BJ (cell line): Measurements from ENCODE around the gene NANOS1. TPM values are rescaled to one million over a fixed set of nuclear protein-coding genes. Genes with fewer than 3 reads are reported as not detected.

Experiments
- CTCF ChIA-PET: fragments of 350-600 bp; formaldehyde crosslinking; extraction: SDS; loops from one replicate; lab custom pipeline; 2021; ENCODE audit warnings: antibody characterized with exemption, inconsistent platforms; lab: Yijun Ruan, JAX
- POLR2A ChIA-PET: fragments of 300-600 bp; sonication (Branson Sonifier 250); formaldehyde crosslinking; extraction: SDS; loops from one replicate; lab custom pipeline; 2021; ENCODE audit warnings: antibody characterized with exemption; lab: Charles Lee
- DNase-seq: peaks from one replicate; pipeline ENCODE4 v3.0.0-alpha.2; 2011; ENCODE audit warnings: low read depth
- H3K27me3 ChIP-seq: 2 replicates; pipeline ENCODE4 v1.6.0; 2011; ENCODE audit warnings: low read length; ENCODE audit not compliant: control insufficient read depth, insufficient read depth
- H3K36me3 ChIP-seq: 2 replicates; pipeline ENCODE4 v1.5.1; 2011; ENCODE audit warnings: low read length; ENCODE audit not compliant: control insufficient read depth, insufficient read depth
- H3K4me3 ChIP-seq: 2 replicates; pipeline ENCODE4 v1.5.1; 2011; ENCODE audit warnings: low read depth, mild to moderate bottlenecking, control low read depth, low read length
- polyA minus RNA-seq: library from RNA; depleted of rRNA, polyadenylated mRNA; stranded (reverse); fragments of >200 nt; gene quantifications from 2 replicates; pipeline ENCODE4 v1.2.3, GENCODE V29; 2011; rRNA and poly(A)+ RNA removed
- polyA plus RNA-seq: library from polyadenylated mRNA; depleted of rRNA; stranded (reverse); fragments of >200 nt; gene quantifications from 2 replicates; pipeline ENCODE4 v1.2.3, GENCODE V29; 2011; rRNA removed
- TF ChIP-seq, protein P1 (sequence below): IDR thresholded peaks from 2 replicates; pipeline ENCODE4 v1.5.1; 2011; ENCODE audit warnings: low read depth, mild to moderate bottlenecking, control low read depth, inconsistent platforms, low read length, moderate library complexity; ENCODE audit not compliant: insufficient read depth

The NANOS1 gene, protein sequence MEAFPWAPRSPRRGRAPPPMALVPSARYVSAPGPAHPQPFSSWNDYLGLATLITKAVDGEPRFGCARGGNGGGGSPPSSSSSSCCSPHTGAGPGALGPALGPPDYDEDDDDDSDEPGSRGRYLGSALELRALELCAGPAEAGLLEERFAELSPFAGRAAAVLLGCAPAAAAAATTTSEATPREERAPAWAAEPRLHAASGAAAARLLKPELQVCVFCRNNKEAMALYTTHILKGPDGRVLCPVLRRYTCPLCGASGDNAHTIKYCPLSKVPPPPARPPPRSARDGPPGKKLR
- polyA plus RNA-seq (0.29 and 0.39 TPM in 2 replicates), polyA minus RNA-seq (0.09 TPM in 1 of 2 replicates, not detected in the other)

DNA sequence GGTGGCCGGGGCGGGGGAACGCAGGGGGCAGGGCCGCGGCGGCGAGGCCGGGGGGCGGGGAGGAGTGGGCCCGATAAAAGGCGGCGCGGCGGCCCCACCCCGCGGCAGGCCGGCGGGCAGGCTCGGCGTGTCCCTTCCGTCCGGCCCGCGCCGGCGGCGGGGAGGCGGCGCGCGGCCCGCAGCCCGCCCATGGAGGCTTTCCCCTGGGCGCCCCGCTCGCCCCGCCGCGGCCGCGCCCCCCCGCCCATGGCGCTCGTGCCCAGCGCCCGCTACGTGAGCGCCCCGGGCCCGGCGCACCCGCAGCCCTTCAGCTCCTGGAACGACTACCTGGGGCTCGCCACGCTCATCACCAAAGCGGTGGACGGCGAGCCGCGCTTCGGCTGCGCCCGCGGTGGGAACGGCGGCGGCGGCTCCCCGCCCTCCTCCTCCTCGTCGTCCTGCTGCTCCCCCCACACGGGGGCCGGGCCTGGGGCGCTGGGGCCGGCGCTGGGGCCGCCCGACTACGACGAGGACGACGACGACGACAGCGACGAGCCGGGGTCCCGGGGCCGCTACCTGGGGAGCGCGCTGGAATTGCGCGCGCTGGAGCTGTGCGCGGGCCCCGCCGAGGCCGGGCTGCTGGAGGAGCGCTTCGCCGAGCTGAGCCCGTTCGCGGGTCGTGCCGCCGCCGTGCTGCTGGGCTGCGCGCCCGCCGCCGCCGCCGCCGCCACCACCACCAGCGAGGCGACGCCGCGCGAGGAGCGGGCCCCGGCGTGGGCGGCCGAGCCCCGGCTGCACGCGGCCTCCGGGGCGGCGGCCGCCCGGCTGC, at the start of gene NANOS1:
Gene NANOS1 (plus strand): TSS at position 102 of the 808 bp plus-strand sequence. CDS start 88 bp downstream, at position 190.
- ChIA-PET POLR2A (no interaction called here), CTCF (interaction anchor here (1.5 kb wide), 1 partner anchor 28 kb away, joined by 3 read pairs; no protein-coding TSS in a partner anchor)
- TF ChIP-seq, protein P1, sequence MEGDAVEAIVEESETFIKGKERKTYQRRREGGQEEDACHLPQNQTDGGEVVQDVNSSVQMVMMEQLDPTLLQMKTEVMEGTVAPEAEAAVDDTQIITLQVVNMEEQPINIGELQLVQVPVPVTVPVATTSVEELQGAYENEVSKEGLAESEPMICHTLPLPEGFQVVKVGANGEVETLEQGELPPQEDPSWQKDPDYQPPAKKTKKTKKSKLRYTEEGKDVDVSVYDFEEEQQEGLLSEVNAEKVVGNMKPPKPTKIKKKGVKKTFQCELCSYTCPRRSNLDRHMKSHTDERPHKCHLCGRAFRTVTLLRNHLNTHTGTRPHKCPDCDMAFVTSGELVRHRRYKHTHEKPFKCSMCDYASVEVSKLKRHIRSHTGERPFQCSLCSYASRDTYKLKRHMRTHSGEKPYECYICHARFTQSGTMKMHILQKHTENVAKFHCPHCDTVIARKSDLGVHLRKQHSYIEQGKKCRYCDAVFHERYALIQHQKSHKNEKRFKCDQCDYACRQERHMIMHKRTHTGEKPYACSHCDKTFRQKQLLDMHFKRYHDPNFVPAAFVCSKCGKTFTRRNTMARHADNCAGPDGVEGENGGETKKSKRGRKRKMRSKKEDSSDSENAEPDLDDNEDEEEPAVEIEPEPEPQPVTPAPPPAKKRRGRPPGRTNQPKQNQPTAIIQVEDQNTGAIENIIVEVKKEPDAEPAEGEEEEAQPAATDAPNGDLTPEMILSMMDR, result no peak
- Histone ChIP-seq H3K27me3 (0 out of 2 replicates have a peak, but pooled peaks cover 1% of the 10 kb centered on the region), H3K36me3 (0 out of 2 replicates have a peak, but pooled peaks cover 3% of the 10 kb centered on the region), H3K4me3 (peak within 1 kb of the TSS; percentile 50)
- DNase-seq, result no peak

DNA sequence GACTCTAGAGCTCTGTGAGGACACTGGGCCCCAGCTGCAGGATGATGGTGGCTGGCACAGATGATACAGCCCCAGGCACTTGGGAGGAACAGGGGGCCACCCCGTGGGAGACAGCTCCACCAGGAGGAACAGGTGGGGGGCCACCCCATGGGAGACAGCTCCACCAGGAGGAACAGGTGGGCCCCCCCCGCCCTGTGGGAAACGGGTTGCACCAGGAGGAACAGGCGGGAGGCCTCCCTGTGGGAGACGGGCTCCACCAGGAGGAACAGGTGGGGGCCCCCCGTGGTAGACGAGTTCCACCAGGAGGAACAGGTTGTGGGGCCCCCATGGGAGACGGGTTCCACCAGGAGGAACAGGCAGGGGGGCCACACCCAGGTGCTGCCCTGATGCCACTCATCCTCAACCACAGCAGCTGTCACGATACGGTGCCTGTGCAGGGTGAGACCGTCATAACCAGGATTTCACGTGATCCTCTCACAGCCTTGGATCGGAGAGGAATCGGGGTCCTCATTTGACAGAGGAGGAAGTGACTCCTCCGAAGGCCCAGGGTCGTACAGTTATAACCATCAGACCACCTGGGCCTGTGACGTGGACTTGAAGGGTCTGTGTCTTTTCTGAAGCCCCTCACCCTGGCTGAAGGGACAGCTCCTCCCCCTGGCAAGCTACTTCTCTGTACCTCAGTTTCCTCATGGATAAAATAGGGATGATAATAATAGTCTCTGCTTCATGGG, 49.2 kb upstream of the NANOS1 start:
- POLR2A ChIA-PET, result no interaction called here
- CTCF ChIA-PET, result no interaction called here
- no peak overlapping the region for H3K4me3 ChIP-seq

DNA sequence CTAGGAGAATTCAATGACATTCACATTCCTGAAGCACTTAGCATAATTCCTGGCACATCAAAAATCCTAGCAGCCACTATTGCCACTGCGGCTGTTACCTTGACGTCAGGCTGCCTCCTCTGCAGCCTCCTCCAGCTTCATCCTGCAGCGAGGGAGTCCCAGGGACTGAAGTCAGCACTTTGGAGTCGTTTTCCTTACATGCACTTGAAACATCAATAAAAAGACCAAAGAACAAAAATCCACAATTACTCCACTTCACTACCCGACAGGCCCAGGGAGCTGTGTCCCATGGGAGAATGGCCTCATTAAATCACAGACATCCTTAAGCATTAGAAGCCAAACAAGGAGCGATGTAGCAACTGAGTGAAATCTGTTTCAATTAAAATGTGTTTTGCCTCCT, 48.6 kb upstream of the NANOS1 start:
- ChIA-PET POLR2A (no interaction called here), CTCF (no interaction called here)
- no peaks in the 10 kb centered on the region for H3K36me3 ChIP-seq
- no peak for DNase-seq
- TF ChIP-seq, protein P1, result no peak
- peaks cover 4% of the 10 kb centered on the region for H3K27me3 ChIP-seq
- H3K4me3 ChIP-seq, result no peak overlapping the region

More for the DNA sequence above, 49.2 kb upstream of the NANOS1 start:
- DNase-seq, result no peak
- Histone ChIP-seq H3K27me3 (peaks cover 4% of the 10 kb centered on the region), H3K36me3 (no peaks in the 10 kb centered on the region)
- TF ChIP-seq, protein P1, result no peak

DNA sequence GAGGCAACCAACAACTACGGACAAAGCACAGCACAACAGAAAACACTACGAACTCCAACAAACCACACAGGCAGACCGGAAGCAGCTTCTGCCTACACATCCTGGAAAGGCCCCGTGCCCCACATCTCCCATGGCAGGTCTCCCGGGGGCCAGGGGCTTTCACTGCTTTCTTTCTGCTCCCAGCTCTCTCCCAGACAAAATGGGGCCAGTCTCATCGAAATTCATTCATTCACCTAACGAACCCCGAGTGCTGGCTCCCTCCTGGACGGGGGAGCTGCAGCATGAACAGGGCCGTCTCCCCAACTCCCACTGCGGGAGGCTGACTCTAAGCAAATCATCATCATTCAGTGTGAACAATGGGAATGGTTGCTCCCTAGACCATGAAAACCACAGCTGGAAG, 47.6 kb upstream of the NANOS1 start:
- CTCF ChIA-PET, result no interaction called here
- peaks cover 4% of the 10 kb centered on the region for H3K27me3 ChIP-seq
- no peak overlapping the region for H3K4me3 ChIP-seq
- POLR2A ChIA-PET, result no interaction called here
- no peaks in the 10 kb centered on the region for H3K36me3 ChIP-seq
- no peak for DNase-seq
- TF ChIP-seq, protein P1, result no peak
